C4-2B (cell line): Measurements from ENCODE around the gene JADE1.

ENCODE experiments used
- ZFX ChIP-seq: fragments of 450-650 bp; IDR thresholded peaks from 2 replicates; pipeline ENCODE4 v1.6.1; 2017
- TF ChIP-seq, protein P1 (sequence below): fragments of 450-650 bp; conservative IDR thresholded peaks from 2 replicates; pipeline ENCODE4 v1.5.1; 2017; ENCODE audit warnings: mild to moderate bottlenecking

- TF ChIP-seq, protein P1, sequence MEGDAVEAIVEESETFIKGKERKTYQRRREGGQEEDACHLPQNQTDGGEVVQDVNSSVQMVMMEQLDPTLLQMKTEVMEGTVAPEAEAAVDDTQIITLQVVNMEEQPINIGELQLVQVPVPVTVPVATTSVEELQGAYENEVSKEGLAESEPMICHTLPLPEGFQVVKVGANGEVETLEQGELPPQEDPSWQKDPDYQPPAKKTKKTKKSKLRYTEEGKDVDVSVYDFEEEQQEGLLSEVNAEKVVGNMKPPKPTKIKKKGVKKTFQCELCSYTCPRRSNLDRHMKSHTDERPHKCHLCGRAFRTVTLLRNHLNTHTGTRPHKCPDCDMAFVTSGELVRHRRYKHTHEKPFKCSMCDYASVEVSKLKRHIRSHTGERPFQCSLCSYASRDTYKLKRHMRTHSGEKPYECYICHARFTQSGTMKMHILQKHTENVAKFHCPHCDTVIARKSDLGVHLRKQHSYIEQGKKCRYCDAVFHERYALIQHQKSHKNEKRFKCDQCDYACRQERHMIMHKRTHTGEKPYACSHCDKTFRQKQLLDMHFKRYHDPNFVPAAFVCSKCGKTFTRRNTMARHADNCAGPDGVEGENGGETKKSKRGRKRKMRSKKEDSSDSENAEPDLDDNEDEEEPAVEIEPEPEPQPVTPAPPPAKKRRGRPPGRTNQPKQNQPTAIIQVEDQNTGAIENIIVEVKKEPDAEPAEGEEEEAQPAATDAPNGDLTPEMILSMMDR, result no peak
- no peak for TF ChIP-seq ZFX
Observed at GRCh38 chr4:128913228-128913627, 103.7 kb downstream of the JADE1 start.
